H1 (cell line): ENCODE measurements around the gene PIGK. TPM values are rescaled to one million over a fixed set of nuclear protein-coding genes. Genes with fewer than 3 reads are reported as not detected.

Experiments
- CTCF ChIA-PET: fragments of 300-600 bp; sonication (Branson Sonifier 250); formaldehyde crosslinking; loops from one replicate; lab custom pipeline; 2021; ENCODE audit not compliant: partially characterized antibody; lab: Charles Lee
- POLR2A ChIA-PET: fragments of 300-600 bp; sonication (Branson Sonifier 250); formaldehyde crosslinking; loops from one replicate; lab custom pipeline; 2021; ENCODE audit warnings: inconsistent platforms; ENCODE audit not compliant: partially characterized antibody; lab: Charles Lee
- DNase-seq, 2 experiments: peaks; one replicate each; pipeline versions ENCODE4 v3.0.0 to v3.0.0-alpha.2; 2010 to 2022; ENCODE audit warnings: low spot score in 2 of 2, low read depth in 1 of 2, mixed read lengths in 1 of 2
- FAIRE-seq: peaks from 2 replicates; lab custom pipeline; 2011; peaks lifted over from hg19 to GRCh38; lab: Jason Lieb, UNC
- H2AFZ ChIP-seq: 2 replicates; pipeline ENCODE4 v1.8.1; 2012; ENCODE audit warnings: low read length, inconsistent platforms
- H2AK5ac ChIP-seq: 2 replicates; pipeline ENCODE4 v1.6.1; 2013; ENCODE audit warnings: low read depth, low read length
- H2BK120ac ChIP-seq: replicated peaks from 2 replicates; pipeline ENCODE3; 2013; ENCODE audit warnings: low read depth, low read length, inconsistent platforms
- H2BK12ac ChIP-seq: 2 replicates; pipeline ENCODE4 v1.6.1; 2013; ENCODE audit warnings: low read depth, low read length
- H2BK15ac ChIP-seq: 2 replicates; pipeline ENCODE4 v1.6.1; 2013; ENCODE audit warnings: low read length
- H2BK20ac ChIP-seq: 2 replicates; pipeline ENCODE4 v1.6.1; 2013; ENCODE audit warnings: low read length
- H2BK5ac ChIP-seq: 2 replicates; pipeline ENCODE4 v1.6.1; 2013; ENCODE audit warnings: low read depth, low read length
- H3K14ac ChIP-seq: 2 replicates; pipeline ENCODE4 v1.6.1; 2013; ENCODE audit warnings: inconsistent platforms; ENCODE audit not compliant: insufficient read length
- H3K18ac ChIP-seq: 2 replicates; pipeline ENCODE4 v1.6.1; 2013; ENCODE audit warnings: low read length; ENCODE audit errors: extremely low read depth
- H3K23ac ChIP-seq: 2 replicates; pipeline ENCODE4 v1.6.1; 2013; ENCODE audit warnings: inconsistent platforms; ENCODE audit not compliant: insufficient read length
- H3K23me2 ChIP-seq: 2 replicates; pipeline ENCODE4 v1.6.1; 2013; ENCODE audit warnings: low read depth, low read length
- H3K27ac ChIP-seq: 2 replicates; pipeline ENCODE4 v1.6.1; 2011; ENCODE audit warnings: low read depth, low read length, inconsistent platforms
- H3K27me3 ChIP-seq, 4 experiments: replicated peaks in 1 of 4; 1 replicate in 1 of 4; 2 replicates in 3 of 4; pipeline versions ENCODE4 v1.6.1 to v1.8.1; 2011 to 2013; ENCODE audit warnings: low read length in 3 of 4, mild to moderate bottlenecking in 3 of 4, inconsistent platforms in 2 of 4, mixed read lengths in 2 of 4, moderate library complexity in 1 of 4; ENCODE audit not compliant: control insufficient read depth in 3 of 4, insufficient read depth in 3 of 4; ENCODE audit errors: extremely low read depth in 1 of 4
- H3K36me3 ChIP-seq, 4 experiments: 2 replicates each; pipeline versions ENCODE4 v1.6.1 to v1.8.1; 2011 to 2013; ENCODE audit warnings: mild to moderate bottlenecking in 4 of 4, low read length in 3 of 4, moderate library complexity in 2 of 4, control low read depth in 1 of 4, inconsistent platforms in 1 of 4; ENCODE audit not compliant: insufficient read depth in 4 of 4, control insufficient read depth in 2 of 4
- H3K4ac ChIP-seq: replicated peaks from 2 replicates; pipeline ENCODE3; 2013; ENCODE audit warnings: low read length, low read depth, mixed read lengths, inconsistent platforms; ENCODE audit not compliant: insufficient read length
- H3K4me1 ChIP-seq, 4 experiments: replicated peaks in 1 of 4; 1 replicate in 1 of 4; 2 replicates in 3 of 4; pipeline versions ENCODE4 v1.6.1 to v1.8.1; 2011 to 2013; ENCODE audit warnings: low read length in 3 of 4, inconsistent platforms in 2 of 4, mixed read lengths in 1 of 4; ENCODE audit not compliant: insufficient read depth in 4 of 4, control insufficient read depth in 3 of 4
- H3K4me2 ChIP-seq, 2 experiments: 2 replicates each; pipeline versions ENCODE4 v1.6.1 to v1.8.1; 2011 to 2013; ENCODE audit warnings: low read depth in 2 of 2, low read length in 2 of 2, control low read depth in 1 of 2, inconsistent platforms in 1 of 2, mild to moderate bottlenecking in 1 of 2; ENCODE audit not compliant: insufficient read depth in 1 of 2
- H3K4me3 ChIP-seq, 4 experiments: fragments of 200-600, 300-600 bp in 1 of 4; sonication (generic), shearing (Covaris generic), sonication (Bioruptor Twin) in 1 of 4; 2 replicates each; pipeline versions ENCODE4 v1.5.1 to v1.8.1; 2011 to 2016; ENCODE audit warnings: low read length in 4 of 4, low read depth in 3 of 4, control low read depth in 2 of 4, inconsistent platforms in 2 of 4, mild to moderate bottlenecking in 2 of 4, mixed read lengths in 1 of 4, moderate library complexity in 1 of 4; ENCODE audit not compliant: insufficient read depth in 2 of 4; ENCODE audit errors: extremely low read depth in 1 of 4
- H3K56ac ChIP-seq: replicated peaks from 2 replicates; pipeline ENCODE3; 2013; ENCODE audit warnings: low read depth, mild to moderate bottlenecking, mixed read lengths, low read length, inconsistent platforms; ENCODE audit not compliant: insufficient read length
- H3K79me1 ChIP-seq: 2 replicates; pipeline ENCODE4 v1.6.1; 2013; ENCODE audit warnings: low read depth, low read length, control low read depth
- H3K79me2 ChIP-seq, 2 experiments: 2 replicates each; pipeline versions ENCODE4 v1.6.1 to v1.8.1; 2012 to 2013; ENCODE audit warnings: low read length in 2 of 2, mild to moderate bottlenecking in 2 of 2, inconsistent platforms in 1 of 2; ENCODE audit not compliant: insufficient read depth in 2 of 2, control insufficient read depth in 1 of 2
- H3K9ac ChIP-seq, 4 experiments: replicated peaks in 1 of 4; 1 replicate in 1 of 4; 2 replicates in 3 of 4; pipeline versions ENCODE4 v1.6.1 to v1.8.1; 2011 to 2013; ENCODE audit warnings: low read depth in 3 of 4, low read length in 3 of 4, control low read depth in 2 of 4, mild to moderate bottlenecking in 2 of 4, moderate library complexity in 2 of 4, inconsistent platforms in 1 of 4; ENCODE audit errors: extremely low read depth in 1 of 4
- H3K9me3 ChIP-seq, 2 experiments: 2 replicates each; pipeline versions ENCODE4 v1.6.1 to v1.8.1; 2012 to 2013; ENCODE audit warnings: mild to moderate bottlenecking in 2 of 2, moderate library complexity in 2 of 2, control low read depth in 1 of 2, inconsistent platforms in 1 of 2, low read depth in 1 of 2, low read length in 1 of 2, mixed read lengths in 1 of 2; ENCODE audit not compliant: insufficient read depth in 2 of 2
- H4K20me1 ChIP-seq, 2 experiments: replicated peaks in 1 of 2; 2 replicates each; pipeline versions ENCODE3 to v1.8.1; 2011 to 2013; ENCODE audit warnings: inconsistent platforms in 2 of 2, low read length in 2 of 2, mild to moderate bottlenecking in 1 of 2; ENCODE audit not compliant: insufficient read depth in 2 of 2, control insufficient read depth in 1 of 2
- H4K5ac ChIP-seq: 2 replicates; pipeline ENCODE4 v1.6.1; 2013; ENCODE audit warnings: low read length, low read depth, mixed read lengths, inconsistent platforms; ENCODE audit not compliant: insufficient read length
- H4K8ac ChIP-seq: 2 replicates; pipeline ENCODE4 v1.8.0; 2013; ENCODE audit warnings: mild to moderate bottlenecking, moderate library complexity, low read length, inconsistent platforms; ENCODE audit not compliant: insufficient read depth; ENCODE audit errors: extremely low read depth
- H4K91ac ChIP-seq: replicated peaks from 2 replicates; pipeline ENCODE3; 2013; ENCODE audit warnings: low read length, mixed read lengths, inconsistent platforms; ENCODE audit not compliant: insufficient read length
- BACH1 ChIP-seq: IDR thresholded peaks from 2 replicates; pipeline ENCODE4 v1.6.1; 2012; ENCODE audit warnings: low read length, improper control_type of control experiment
- CEBPB ChIP-seq: IDR thresholded peaks from 2 replicates; pipeline ENCODE4 v1.6.1; 2012; ENCODE audit warnings: low read depth, low read length
- CHD2 ChIP-seq: IDR thresholded peaks from 2 replicates; pipeline ENCODE4 v1.6.1; 2012; ENCODE audit warnings: low read length, improper control_type of control experiment
- HDAC2 ChIP-seq, 2 experiments: fragments of 300-600 bp in 1 of 2; sonication (generic) in 1 of 2; IDR thresholded peaks; 2 replicates each; pipeline ENCODE4 v1.6.1; 2011 to 2012; ENCODE audit warnings: low read depth in 2 of 2, low read length in 2 of 2, mild to moderate bottlenecking in 2 of 2, moderate library complexity in 2 of 2, borderline replicate concordance in 1 of 2, inconsistent platforms in 1 of 2
- MAX ChIP-seq: IDR thresholded peaks from 2 replicates; pipeline ENCODE4 v1.6.1; 2012; ENCODE audit warnings: inconsistent platforms
- RNF2 ChIP-seq: fragments of 200-900, 300-1000 bp; sonication (generic); IDR thresholded peaks from 2 replicates; pipeline ENCODE4 v1.7.1; 2016; ENCODE audit warnings: borderline replicate concordance, low read depth, mild to moderate bottlenecking, antibody characterized with exemption, low read length; ENCODE audit not compliant: poor library complexity, severe bottlenecking; ENCODE audit errors: missing control alignments
- RXRA ChIP-seq: IDR thresholded peaks from 2 replicates; pipeline ENCODE4 v1.6.1; 2011; ENCODE audit warnings: low read depth, mild to moderate bottlenecking, low read length, moderate library complexity; ENCODE audit not compliant: insufficient read depth
- SIN3A ChIP-seq, 2 experiments: IDR thresholded peaks in 1 of 2; conservative IDR thresholded peaks in 1 of 2; 2 replicates each; pipeline ENCODE4 v1.6.1; 2011 to 2012; ENCODE audit warnings: low read length in 2 of 2, improper control_type of control experiment in 1 of 2, low read depth in 1 of 2, mild to moderate bottlenecking in 1 of 2
- WGBS, 2 experiments: shearing (Covaris generic) in 1 of 2; methylation state at CpG; one replicate each; pipeline versions ENCODE4 v1.1.6 to v1.1.7; 2013 to 2015; ENCODE audit warnings: low lambda C conversion rate in 2 of 2, mixed read lengths in 2 of 2, inconsistent platforms in 1 of 2, low coverage in 1 of 2, missing lambda C conversion rate in 1 of 2; ENCODE audit not compliant: insufficient replicate concordance in 2 of 2, insufficient coverage in 1 of 2, insufficient read length in 1 of 2; ENCODE audit errors: extremely low coverage in 1 of 2, missing lambda C conversion rate in 1 of 2; 5-methylcytosine and 5-hydroxymethylcytosine counted together
- polyA plus RNA-seq, 7 experiments: library from polyadenylated mRNA; depleted of rRNA in 3 of 7; stranded (reverse) in 5 of 7; unstranded in 2 of 7; fragments of >200 nt in 5 of 7; fragments of 200-250 nt in 2 of 7; gene quantifications; 1 replicate in 5 of 7; 2 replicates in 1 of 7; 4 replicates in 1 of 7; pipeline versions ENCODE4 v1.2.1 to v1.2.3, GENCODE V29; 2011 to 2013; ENCODE audit warnings: missing spikeins in 2 of 7, mixed read lengths in 2 of 7
- total RNA-seq: library from RNA; stranded (reverse); fragmentation: NEBNext Ultra II Directional; extraction: Animal tissue kit (Norgen Biotek cat#: 25700); gene quantifications from 2 replicates; pipeline ENCODE4 v1.2.1, GENCODE V29; 2021

PIGK gene
- total and polyA plus RNA-seq, 2 of the 8 experiments (the other 6 are each of a cell fraction or from before 2014, with no cell fraction given): 5.6 to 23.2 TPM

GRCh38 chr1:77139389-77139788 lies 79.8 kb downstream of the PIGK start:
- H3K23ac ChIP-seq: no peak overlapping the region
- TF ChIP-seq RNF2 (no peak), CEBPB (no peak), BACH1 (no peak), MAX (no peak), RXRA (no peak), SIN3A (conservative IDR thresholded peaks at IDR 0.05 in 1 of 2, IDR thresholded peaks at IDR 0.05 in 1 of 2; ENCODE audit: low read depth in 1 of 2, low read length in 2 of 2) (no peak), HDAC2 (IDR thresholded peaks at IDR 0.05; ENCODE audit: borderline replicate concordance in 1 of 2, low read depth in 2 of 2, low read length in 2 of 2) (no peak), CHD2 (no peak)
- no peaks in the 10 kb centered on the region for H3K36me3 ChIP-seq
- H2BK15ac ChIP-seq: no peak overlapping the region
- no peak overlapping the region for H2BK12ac ChIP-seq
- H3K27ac ChIP-seq: no peak overlapping the region
- no peaks in the 10 kb centered on the region for H3K4me1 ChIP-seq
- no peak overlapping the region for H3K4me2 ChIP-seq
- no peak overlapping the region for H2AFZ ChIP-seq
- CTCF ChIA-PET: interaction anchor here (0.6 to 1.3 kb wide), 3 partner anchors 394 to 1296 kb away, joined by 3 to 4 read pairs (median 3); no protein-coding TSS in a partner anchor
- POLR2A ChIA-PET: no interaction called here
- H3K9me3 ChIP-seq: no peaks in the 10 kb centered on the region
- no peaks in the 10 kb centered on the region for H3K27me3 ChIP-seq
- 100% methylated on average over 1 of the region's 1 CpG; no CpG with 5 or more reads in 1 of the 2 experiments for WGBS, 2 experiments
- H3K4me3 ChIP-seq: no peak overlapping the region
- no peak for FAIRE-seq
- no peak overlapping the region for H2BK20ac ChIP-seq
- no peak overlapping the region for H4K91ac ChIP-seq
- H2BK5ac ChIP-seq: no peak overlapping the region
- no peaks in the 10 kb centered on the region for H3K23me2 ChIP-seq
- H2AK5ac ChIP-seq: no peak overlapping the region
- no peak overlapping the region for H3K56ac ChIP-seq
- no peak for DNase-seq
- no peak overlapping the region for H3K9ac ChIP-seq
- H4K20me1 ChIP-seq: no peaks in the 10 kb centered on the region
- H4K8ac ChIP-seq: no peak overlapping the region
- H4K5ac ChIP-seq: no peak overlapping the region
- no peak overlapping the region for H2BK120ac ChIP-seq
- H3K79me2 ChIP-seq: no peaks in the 10 kb centered on the region
- H3K4ac ChIP-seq: no peak overlapping the region
- no peaks in the 10 kb centered on the region for H3K79me1 ChIP-seq
- no peak overlapping the region for H3K14ac ChIP-seq
- H3K18ac ChIP-seq: no peak overlapping the region
